HepG2 (cell line): ENCODE results near the gene PTGDS. TPM values are rescaled to one million over a fixed set of nuclear protein-coding genes. Genes with fewer than 3 reads are reported as not detected.

Experiments used
- HMGA1 ChIP-seq: sonication (generic); formaldehyde crosslinking; conservative IDR thresholded peaks from 2 replicates; pipeline ENCODE4 v1.4.0; 2020; ENCODE audit warnings: missing genetic modification reagents
- HOXD1 ChIP-seq: sonication (generic); formaldehyde crosslinking; IDR thresholded peaks from 2 replicates; pipeline ENCODE4 v1.5.0; 2020; ENCODE audit warnings: missing genetic modification reagents
- JARID2 ChIP-seq: sonication (generic); formaldehyde crosslinking; IDR thresholded peaks from 2 replicates; pipeline ENCODE4 v1.8.1; 2023; ENCODE audit warnings: missing genetic modification reagents, inconsistent platforms; ENCODE audit not compliant: insufficient replicate concordance
- KIAA2018 ChIP-seq: sonication (generic); formaldehyde crosslinking; IDR thresholded peaks from 2 replicates; pipeline ENCODE4 v1.5.0; 2020; ENCODE audit warnings: mild to moderate bottlenecking, missing genetic modification reagents, borderline replicate concordance
- KLF11 ChIP-seq: IDR thresholded peaks from 2 replicates; pipeline ENCODE4 v1.6.1; 2016; ENCODE audit warnings: missing compliant biosample characterization
- POLR2AphosphoS5 ChIP-seq: IDR thresholded peaks from 2 replicates; pipeline ENCODE4 v1.6.1; 2012; ENCODE audit warnings: low read depth, low read length
- PPARG ChIP-seq: conservative IDR thresholded peaks from 2 replicates; pipeline ENCODE4 v1.6.1; 2016; ENCODE audit warnings: missing biosample characterization, missing genetic modification reagents
- PRDM10 ChIP-seq: sonication (generic); formaldehyde crosslinking; IDR thresholded peaks from 2 replicates; pipeline ENCODE4 v1.4.0; 2020; ENCODE audit warnings: low read depth, missing genetic modification reagents
- PRPF4 ChIP-seq: fragments of 200-400 bp; formaldehyde crosslinking; IDR thresholded peaks from 2 replicates; pipeline ENCODE4 v1.6.1; 2016; ENCODE audit warnings: low read length, low read depth; ENCODE audit not compliant: poor library complexity, severe bottlenecking
- SMARCE1 ChIP-seq: fragments of 450-650 bp; IDR thresholded peaks from 2 replicates; pipeline ENCODE4 v1.6.1; 2017; ENCODE audit warnings: borderline replicate concordance
- ZFP41 ChIP-seq: sonication (generic); formaldehyde crosslinking; IDR thresholded peaks from 2 replicates; pipeline ENCODE4 v1.4.0; 2020; ENCODE audit warnings: mild to moderate bottlenecking, missing genetic modification reagents, borderline replicate concordance
- ZKSCAN1 ChIP-seq: fragments of 150-350 bp; IDR thresholded peaks from 2 replicates; pipeline ENCODE4 v1.6.1; 2014; ENCODE audit warnings: low read length
- ZMYM2 ChIP-seq: sonication (generic); formaldehyde crosslinking; IDR thresholded peaks from 2 replicates; pipeline ENCODE4 v1.8.0; 2022; ENCODE audit warnings: mild to moderate bottlenecking, missing genetic modification reagents
- ZNF17 ChIP-seq: sonication (generic); formaldehyde crosslinking; IDR thresholded peaks from 2 replicates; pipeline ENCODE4 v1.5.0; 2020; ENCODE audit warnings: mild to moderate bottlenecking, missing genetic modification reagents
- ZNF382 ChIP-seq: sonication (generic); formaldehyde crosslinking; IDR thresholded peaks from 2 replicates; pipeline ENCODE4 v1.5.0; 2020; ENCODE audit warnings: missing genetic modification reagents, mild to moderate bottlenecking, borderline replicate concordance
- ZNF468 ChIP-seq: sonication (generic); formaldehyde crosslinking; IDR thresholded peaks from 2 replicates; pipeline ENCODE4 v1.8.0; 2022; ENCODE audit warnings: mild to moderate bottlenecking, moderate library complexity, missing genetic modification reagents
- ZNF510 ChIP-seq: sonication (generic); formaldehyde crosslinking; IDR thresholded peaks from 2 replicates; pipeline ENCODE4 v1.4.0; 2020; ENCODE audit warnings: low read depth, mild to moderate bottlenecking, missing genetic modification reagents
- ZNF766 ChIP-seq: sonication (generic); formaldehyde crosslinking; IDR thresholded peaks from 2 replicates; pipeline ENCODE4 v1.5.0; 2020; ENCODE audit warnings: missing genetic modification reagents, borderline replicate concordance
- polyA plus RNA-seq, 8 experiments: library from polyadenylated mRNA; depleted of rRNA in 3 of 8; stranded (reverse) in 7 of 8; unstranded in 1 of 8; fragments of >200 nt; fragmentation: Illumina TruSeq in 4 of 8; extraction: Trizol in 4 of 8; gene quantifications; 2 replicates each; pipeline versions ENCODE4 v1.2.1 to v1.2.3, GENCODE V29; 2011 to 2016; ENCODE audit warnings: low read depth in 4 of 8, missing spikeins in 1 of 8, mixed read lengths in 1 of 8; ENCODE audit not compliant: insufficient read depth in 1 of 8
- total RNA-seq, 5 experiments: library from RNA; depleted of rRNA; stranded (reverse); fragments of >200 nt; fragmentation: Illumina TruSeq; extraction: Trizol; gene quantifications; 2 replicates each; pipeline ENCODE4 v1.2.3, GENCODE V29; 2016; ENCODE audit warnings: low read depth in 1 of 5

PTGDS gene
- total and polyA plus RNA-seq, 2 of the 13 experiments (the other 11 are each of a cell fraction or from before 2014, with no cell fraction given) = 0.33 to 0.50 TPM

DNA sequence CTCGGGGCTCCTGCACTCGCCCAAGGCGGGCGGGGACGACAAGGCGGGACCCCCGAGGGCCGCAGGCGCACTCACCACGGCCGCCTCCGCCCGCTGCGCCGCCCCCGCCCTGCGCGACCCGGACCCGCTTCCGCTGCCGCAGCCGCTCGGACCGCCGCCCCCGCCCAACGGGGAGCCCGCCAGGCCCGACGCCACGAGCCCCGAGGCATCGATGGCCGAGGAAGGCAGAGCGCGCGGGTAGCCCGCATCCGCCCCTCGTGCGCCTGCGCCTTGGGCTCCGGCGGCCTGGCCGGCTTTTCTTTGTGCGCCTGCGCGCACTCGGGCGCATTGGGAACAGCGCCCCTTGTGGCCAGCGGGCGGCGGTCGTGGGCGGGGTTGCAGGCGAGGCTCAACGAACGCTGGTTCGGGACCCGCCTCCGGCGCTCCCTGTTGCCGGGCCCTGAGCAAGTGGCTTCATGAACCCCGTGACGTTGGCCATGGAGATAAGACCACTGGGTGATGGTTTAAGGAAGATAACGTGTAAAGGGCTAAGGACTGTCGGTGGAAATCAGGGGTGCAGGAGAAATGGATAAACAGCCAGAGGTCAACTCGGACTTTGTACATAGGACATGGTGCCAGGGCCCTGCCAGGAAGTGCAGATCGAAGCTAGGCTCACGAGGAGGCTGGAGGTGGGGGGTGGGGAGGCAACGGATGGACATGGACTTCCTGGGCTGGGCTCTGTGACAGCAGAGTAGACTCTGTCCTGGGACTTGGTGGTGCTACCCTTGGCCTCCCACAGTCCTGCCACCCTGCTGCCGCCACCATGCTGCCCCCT is 32.6 kb upstream of the PTGDS start, which contains the start of the genes C8G and FBXW5 (continued):
- TF ChIP-seq JARID2 (CRISPR knock-in tag) = no peak
- no peak for TF ChIP-seq PRPF4
- 0 out of 2 replicates have a peak, but pooled peaks have one; percentile 8 for TF ChIP-seq ZNF510
- no peak for TF ChIP-seq KLF11 (CRISPR knock-in tag)
- TF ChIP-seq HMGA1 (CRISPR knock-in tag) = no peak
- no peak for TF ChIP-seq SMARCE1
- no peak; the same call in 1 of the 2 replicates for TF ChIP-seq POLR2AphosphoS5
- no peak for TF ChIP-seq ZNF766 (CRISPR knock-in tag)
- no peak for TF ChIP-seq ZNF17 (CRISPR knock-in tag)
- TF ChIP-seq PRDM10 (CRISPR knock-in tag) = no peak
- TF ChIP-seq KIAA2018 (CRISPR knock-in tag) = no peak
- peak; percentile 98 for TF ChIP-seq ZMYM2 (CRISPR knock-in tag)
- TF ChIP-seq ZNF382 (CRISPR knock-in tag) = no peak
- no peak for TF ChIP-seq ZNF468
- no peak for TF ChIP-seq PPARG (CRISPR knock-in tag)
- no peak for TF ChIP-seq HOXD1 (CRISPR knock-in tag)
- no peak for TF ChIP-seq ZFP41 (CRISPR knock-in tag)
- TF ChIP-seq ZKSCAN1 = 0 out of 2 replicates have a peak, but pooled peaks have one; percentile 36
